ENCODE data around the gene MAST4.

MAST4 gene

DNA sequence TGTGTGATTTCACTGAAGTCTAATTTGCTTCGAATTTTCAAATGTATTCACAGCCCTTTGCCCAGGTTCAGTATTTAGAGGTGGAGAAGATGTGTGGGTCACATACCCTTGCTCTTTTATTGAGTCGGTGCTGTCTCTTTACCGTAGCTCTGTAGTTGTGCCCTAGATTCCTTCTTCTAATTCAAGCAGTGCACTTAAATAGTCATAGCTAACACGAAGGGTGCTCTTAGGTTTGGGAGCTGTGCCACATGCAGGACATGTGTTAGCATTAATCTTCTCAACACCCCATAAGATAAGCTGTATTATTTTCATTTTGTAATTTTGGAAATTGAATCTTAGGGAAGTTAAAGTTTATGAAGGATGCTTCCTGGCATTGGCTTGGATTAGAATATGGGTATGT lies 293.3 kb downstream of the MAST4 start:
- H3K4me3 ChIP-seq (ENCODE audit: low read length), result no peak overlapping the region
- no peaks in the 10 kb centered on the region for H3K36me3 ChIP-seq (replicated peaks; ENCODE audit: low read depth, low read length)
- peaks cover 29% of the 10 kb centered on the region for H3K27me3 ChIP-seq (ENCODE audit: low read depth, low read length)
- TF ChIP-seq, protein P1, sequence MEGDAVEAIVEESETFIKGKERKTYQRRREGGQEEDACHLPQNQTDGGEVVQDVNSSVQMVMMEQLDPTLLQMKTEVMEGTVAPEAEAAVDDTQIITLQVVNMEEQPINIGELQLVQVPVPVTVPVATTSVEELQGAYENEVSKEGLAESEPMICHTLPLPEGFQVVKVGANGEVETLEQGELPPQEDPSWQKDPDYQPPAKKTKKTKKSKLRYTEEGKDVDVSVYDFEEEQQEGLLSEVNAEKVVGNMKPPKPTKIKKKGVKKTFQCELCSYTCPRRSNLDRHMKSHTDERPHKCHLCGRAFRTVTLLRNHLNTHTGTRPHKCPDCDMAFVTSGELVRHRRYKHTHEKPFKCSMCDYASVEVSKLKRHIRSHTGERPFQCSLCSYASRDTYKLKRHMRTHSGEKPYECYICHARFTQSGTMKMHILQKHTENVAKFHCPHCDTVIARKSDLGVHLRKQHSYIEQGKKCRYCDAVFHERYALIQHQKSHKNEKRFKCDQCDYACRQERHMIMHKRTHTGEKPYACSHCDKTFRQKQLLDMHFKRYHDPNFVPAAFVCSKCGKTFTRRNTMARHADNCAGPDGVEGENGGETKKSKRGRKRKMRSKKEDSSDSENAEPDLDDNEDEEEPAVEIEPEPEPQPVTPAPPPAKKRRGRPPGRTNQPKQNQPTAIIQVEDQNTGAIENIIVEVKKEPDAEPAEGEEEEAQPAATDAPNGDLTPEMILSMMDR (IDR thresholded peaks at IDR 0.05; ENCODE audit: low read depth, low read length), result no peak
- no peak for TF ChIP-seq EZH2phosphoT487 (IDR thresholded peaks at IDR 0.05; ENCODE audit: low read depth)
- no peaks in the 10 kb centered on the region for H3K9me3 ChIP-seq (ENCODE audit: insufficient read depth, low read length)
- no peaks in the 10 kb centered on the region for H3K79me2 ChIP-seq (ENCODE audit: low read length)
- no peak overlapping the region for H3K27ac ChIP-seq (ENCODE audit: low read length)
- no peaks in the 10 kb centered on the region for H3K4me1 ChIP-seq (ENCODE audit: low read length)
- no peak overlapping the region for H2AFZ ChIP-seq (ENCODE audit: low read depth, low read length)
- no peak overlapping the region for H3K4me2 ChIP-seq (ENCODE audit: low read length)
- no peak overlapping the region for H3K9ac ChIP-seq (ENCODE audit: low read length)
- H4K20me1 ChIP-seq (ENCODE audit: insufficient read depth, low read length), result no peaks in the 10 kb centered on the region

DNA sequence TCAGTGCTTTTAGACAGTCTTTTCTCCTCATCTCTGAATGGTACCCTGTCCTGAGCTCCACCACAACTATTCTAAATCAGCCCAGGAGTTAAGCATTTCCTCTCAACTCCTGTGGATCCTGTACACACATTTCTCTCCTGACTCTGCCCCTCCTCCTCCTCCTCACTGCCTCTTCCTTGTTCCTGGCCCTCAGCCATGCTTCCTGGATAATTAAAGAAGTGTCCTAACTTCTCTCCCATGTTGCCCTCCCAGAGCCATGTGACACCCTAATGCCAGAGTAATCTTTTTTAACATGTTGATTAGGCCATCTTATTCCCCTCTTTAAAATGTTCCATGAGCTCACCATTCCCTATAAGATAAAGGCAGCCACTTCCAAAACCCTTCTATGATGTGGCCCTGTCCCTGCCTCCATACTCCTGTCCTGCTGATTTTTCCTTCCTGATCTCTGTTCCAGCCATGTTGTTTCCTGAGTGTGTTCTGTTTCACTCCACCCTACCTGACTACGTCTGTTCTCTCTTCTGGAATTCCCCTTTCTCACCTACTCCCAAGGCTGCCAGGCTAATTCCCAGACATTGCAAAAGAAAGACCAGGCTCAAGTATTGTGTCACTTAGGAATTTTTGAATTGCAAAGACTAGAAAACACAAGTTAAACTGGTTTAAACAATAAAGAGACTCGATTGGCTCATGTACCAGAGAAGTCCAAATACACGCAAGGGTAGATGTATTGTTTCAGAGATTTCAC lies 295.2 kb downstream of the MAST4 start:
- Histone ChIP-seq H4K20me1 (ENCODE audit: insufficient read depth, low read length) (no peaks in the 10 kb centered on the region), H3K79me2 (ENCODE audit: low read length) (no peaks in the 10 kb centered on the region), H3K9ac (ENCODE audit: low read length) (no peak overlapping the region), H3K4me3 (ENCODE audit: low read length) (no peak overlapping the region), H3K36me3 (replicated peaks; ENCODE audit: low read depth, low read length) (no peaks in the 10 kb centered on the region), H3K9me3 (ENCODE audit: insufficient read depth, low read length) (no peaks in the 10 kb centered on the region), H3K27ac (ENCODE audit: low read length) (no peak overlapping the region), H3K4me2 (ENCODE audit: low read length) (no peak overlapping the region), H3K27me3 (ENCODE audit: low read depth, low read length) (peaks cover 23% of the 10 kb centered on the region), H3K4me1 (ENCODE audit: low read length) (no peaks in the 10 kb centered on the region), H2AFZ (ENCODE audit: low read depth, low read length) (no peak overlapping the region)
- TF ChIP-seq EZH2phosphoT487 (IDR thresholded peaks at IDR 0.05; ENCODE audit: low read depth), result no peak
- TF ChIP-seq, protein P1 (IDR thresholded peaks at IDR 0.05; ENCODE audit: low read depth, low read length), result no peak

DNA sequence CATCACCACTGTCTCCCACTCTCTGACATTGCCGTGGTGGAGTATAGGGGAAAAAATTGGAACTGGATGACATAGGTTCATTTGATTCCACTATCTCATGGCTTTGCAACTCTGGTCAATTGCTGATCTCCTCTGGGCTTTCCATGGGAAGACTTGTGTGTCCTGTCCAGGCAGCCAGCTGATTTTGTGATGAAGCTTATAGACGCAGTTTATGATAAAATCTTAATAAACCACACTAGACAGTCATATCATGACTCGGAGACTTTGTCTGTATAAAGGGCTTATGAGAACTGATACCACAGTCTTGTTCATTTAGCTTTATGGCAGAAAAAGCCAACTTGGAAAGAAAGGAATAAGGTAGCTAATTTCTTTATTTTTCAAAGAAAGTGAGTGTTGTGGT lies 296.5 kb downstream of the MAST4 start:
- no peak overlapping the region for H2AFZ ChIP-seq (ENCODE audit: low read depth, low read length)
- no peak for TF ChIP-seq EZH2phosphoT487 (IDR thresholded peaks at IDR 0.05; ENCODE audit: low read depth)
- TF ChIP-seq, protein P1 (IDR thresholded peaks at IDR 0.05; ENCODE audit: low read depth, low read length), result no peak
- peaks cover 23% of the 10 kb centered on the region for H3K27me3 ChIP-seq (ENCODE audit: low read depth, low read length)

DNA sequence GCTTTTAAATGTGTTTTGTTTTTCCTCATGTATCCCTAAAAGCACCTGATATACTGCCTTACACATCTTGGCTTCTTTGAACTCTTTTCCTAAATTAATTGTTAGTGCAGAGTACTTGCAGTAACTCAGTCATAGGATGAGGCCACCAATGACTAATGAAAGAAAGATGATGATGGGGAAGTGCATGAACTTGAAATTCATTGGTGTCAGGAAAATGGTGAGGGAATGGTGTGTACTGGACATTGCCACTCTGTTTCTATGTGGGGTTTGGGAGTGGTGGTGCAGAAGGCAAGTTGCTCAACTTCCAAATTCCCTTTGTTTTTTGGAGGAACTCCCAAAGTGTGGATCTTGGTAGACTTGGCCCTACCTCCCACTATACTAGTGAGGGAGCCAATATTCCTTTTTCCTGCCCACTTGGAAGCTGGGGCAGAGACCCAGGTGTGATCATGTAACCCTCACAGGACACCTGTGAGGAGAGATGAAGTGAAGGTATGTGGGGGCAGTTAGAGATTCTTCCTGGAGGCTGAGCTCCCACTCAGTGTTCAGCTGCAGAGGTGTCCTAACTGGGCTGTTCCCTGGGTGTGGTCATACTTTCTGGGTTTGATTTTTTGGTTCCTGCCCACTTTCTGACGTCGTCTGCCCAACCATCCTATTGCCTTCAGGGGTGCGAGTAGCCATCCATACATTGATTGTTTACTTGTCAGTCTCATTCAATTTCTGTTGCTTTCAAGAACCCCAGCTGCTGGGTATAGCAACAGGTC lies 298.5 kb downstream of the MAST4 start:
- H3K27ac ChIP-seq (ENCODE audit: low read length), result no peak overlapping the region
- H3K27me3 ChIP-seq (ENCODE audit: low read depth, low read length), result peaks cover 11% of the 10 kb centered on the region; the same call in 1 of the 2 replicates
- TF ChIP-seq EZH2phosphoT487 (IDR thresholded peaks at IDR 0.05; ENCODE audit: low read depth), result no peak
- TF ChIP-seq, protein P1 (IDR thresholded peaks at IDR 0.05; ENCODE audit: low read depth, low read length), result no peak

More for the DNA sequence above, 296.5 kb downstream of the MAST4 start:
- H4K20me1 ChIP-seq (ENCODE audit: insufficient read depth, low read length), result no peaks in the 10 kb centered on the region
- no peaks in the 10 kb centered on the region for H3K79me2 ChIP-seq (ENCODE audit: low read length)
- H3K4me2 ChIP-seq (ENCODE audit: low read length), result no peak overlapping the region
- H3K4me1 ChIP-seq (ENCODE audit: low read length), result no peaks in the 10 kb centered on the region
- H3K9me3 ChIP-seq (ENCODE audit: insufficient read depth, low read length), result no peaks in the 10 kb centered on the region
- H3K4me3 ChIP-seq (ENCODE audit: low read length), result no peak overlapping the region
- no peak overlapping the region for H3K9ac ChIP-seq (ENCODE audit: low read length)
- no peak overlapping the region for H3K27ac ChIP-seq (ENCODE audit: low read length)
- no peaks in the 10 kb centered on the region for H3K36me3 ChIP-seq (replicated peaks; ENCODE audit: low read depth, low read length)

More for the DNA sequence above, 298.5 kb downstream of the MAST4 start:
- H3K79me2 ChIP-seq (ENCODE audit: low read length), result no peaks in the 10 kb centered on the region
- H3K9me3 ChIP-seq (ENCODE audit: insufficient read depth, low read length), result no peaks in the 10 kb centered on the region
- no peak overlapping the region for H3K4me2 ChIP-seq (ENCODE audit: low read length)
- H3K9ac ChIP-seq (ENCODE audit: low read length), result no peak overlapping the region
- no peaks in the 10 kb centered on the region for H3K4me1 ChIP-seq (ENCODE audit: low read length)
- H2AFZ ChIP-seq (ENCODE audit: low read depth, low read length), result no peak overlapping the region
- H3K36me3 ChIP-seq (replicated peaks; ENCODE audit: low read depth, low read length), result no peaks in the 10 kb centered on the region
- no peak overlapping the region for H3K4me3 ChIP-seq (ENCODE audit: low read length)
- no peaks in the 10 kb centered on the region for H4K20me1 ChIP-seq (ENCODE audit: insufficient read depth, low read length)

Data from OCI-LY3 (cell line).